H9 (cell line): ENCODE measurements around the gene GSE1. TPM values are rescaled to one million over a fixed set of nuclear protein-coding genes. Genes with fewer than 3 reads are reported as not detected.

Experiments used
- DNase-seq: peaks from one replicate; pipeline ENCODE4 v3.0.0-alpha.2; 2017
- H2AFZ ChIP-seq: one replicate; pipeline ENCODE4 v1.6.1; 2013; ENCODE audit warnings: mild to moderate bottlenecking, low read length, control low read depth, moderate library complexity
- H2AK5ac ChIP-seq: 2 replicates; pipeline ENCODE4 v1.6.1; 2013; ENCODE audit warnings: low read length, control low read depth, mixed read lengths; ENCODE audit not compliant: insufficient read length
- H2BK120ac ChIP-seq: one replicate; pipeline ENCODE4 v1.6.1; 2013; ENCODE audit warnings: low read depth, mild to moderate bottlenecking, low read length, control low read depth, inconsistent platforms; ENCODE audit not compliant: poor library complexity, severe bottlenecking
- H2BK12ac ChIP-seq: 2 replicates; pipeline ENCODE4 v1.6.1; 2013; ENCODE audit warnings: low read length, control low read depth, mixed read lengths, low read depth; ENCODE audit not compliant: insufficient read length
- H2BK15ac ChIP-seq: 2 replicates; pipeline ENCODE4 v1.6.1; 2013; ENCODE audit warnings: low read depth, low read length, control low read depth
- H2BK20ac ChIP-seq: one replicate; pipeline ENCODE4 v1.6.1; 2013; ENCODE audit warnings: low read depth, mild to moderate bottlenecking, low read length, control low read depth, inconsistent platforms; ENCODE audit not compliant: poor library complexity, severe bottlenecking
- H2BK5ac ChIP-seq: 2 replicates; pipeline ENCODE4 v1.6.1; 2013; ENCODE audit warnings: low read length, control low read depth, mixed read lengths; ENCODE audit not compliant: insufficient read length
- H3K14ac ChIP-seq: 2 replicates; pipeline ENCODE4 v1.6.1; 2013; ENCODE audit warnings: low read length, control low read depth; ENCODE audit not compliant: insufficient read depth
- H3K18ac ChIP-seq: 2 replicates; pipeline ENCODE4 v1.6.1; 2013; ENCODE audit warnings: low read depth, mild to moderate bottlenecking, mixed read lengths, low read length, control low read depth; ENCODE audit not compliant: insufficient read length
- H3K23ac ChIP-seq: 2 replicates; pipeline ENCODE4 v1.6.1; 2013; ENCODE audit warnings: low read length, control low read depth, mixed read lengths, low read depth; ENCODE audit not compliant: insufficient read length
- H3K23me2 ChIP-seq: 2 replicates; pipeline ENCODE4 v1.6.1; 2013; ENCODE audit warnings: low read depth, mild to moderate bottlenecking, mixed read lengths, low read length, control low read depth; ENCODE audit not compliant: insufficient read length, poor library complexity, severe bottlenecking
- H3K27ac ChIP-seq: 2 replicates; pipeline ENCODE4 v1.5.1; 2013; ENCODE audit warnings: low read length, control low read depth, mixed read lengths, low read depth; ENCODE audit not compliant: insufficient read length
- H3K27me3 ChIP-seq: 2 replicates; pipeline ENCODE4 v1.6.1; 2013; ENCODE audit warnings: low read length, control low read depth, inconsistent platforms; ENCODE audit not compliant: insufficient read depth
- H3K4ac ChIP-seq: 2 replicates; pipeline ENCODE4 v1.6.1; 2013; ENCODE audit warnings: low read depth, mild to moderate bottlenecking, control low read depth, inconsistent platforms, low read length, moderate library complexity
- H3K4me1 ChIP-seq: 2 replicates; pipeline ENCODE4 v1.6.1; 2013; ENCODE audit warnings: low read length, control low read depth, inconsistent platforms; ENCODE audit not compliant: insufficient read depth
- H3K4me2 ChIP-seq: 2 replicates; pipeline ENCODE4 v1.6.1; 2013; ENCODE audit warnings: low read length, control low read depth, mixed read lengths; ENCODE audit not compliant: insufficient read length, insufficient read depth
- H3K56ac ChIP-seq: 2 replicates; pipeline ENCODE4 v1.6.1; 2013; ENCODE audit warnings: low read depth, mild to moderate bottlenecking, mixed read lengths, low read length, control low read depth; ENCODE audit not compliant: insufficient read length
- H3K79me1 ChIP-seq: 2 replicates; pipeline ENCODE4 v1.6.1; 2013; ENCODE audit warnings: low read depth, mild to moderate bottlenecking, moderate library complexity, low read length, control low read depth, inconsistent platforms; ENCODE audit not compliant: insufficient read depth, poor library complexity, severe bottlenecking
- H3K79me2 ChIP-seq: 2 replicates; pipeline ENCODE4 v1.6.1; 2013; ENCODE audit warnings: low read length, control low read depth, inconsistent platforms; ENCODE audit not compliant: insufficient read depth
- H3K9ac ChIP-seq: 2 replicates; pipeline ENCODE4 v1.6.1; 2013; ENCODE audit warnings: low read length, control low read depth, mixed read lengths; ENCODE audit not compliant: insufficient read length; ENCODE audit errors: extremely low read depth
- H3K9me3 ChIP-seq: one replicate; pipeline ENCODE4 v1.6.1; 2013; ENCODE audit warnings: low read depth, low read length, inconsistent platforms; ENCODE audit not compliant: control insufficient read depth
- H3T11ph ChIP-seq: one replicate; pipeline ENCODE4 v1.6.1; 2013; ENCODE audit warnings: mild to moderate bottlenecking, low read length, control low read depth, inconsistent platforms
- H4K20me1 ChIP-seq: one replicate; pipeline ENCODE4 v1.6.1; 2013; ENCODE audit not compliant: control insufficient read depth, insufficient read length, insufficient read depth
- H4K5ac ChIP-seq: 2 replicates; pipeline ENCODE4 v1.6.1; 2013; ENCODE audit warnings: low read depth, mild to moderate bottlenecking, mixed read lengths, low read length, control low read depth; ENCODE audit not compliant: insufficient read length
- H4K8ac ChIP-seq: replicated peaks from 2 replicates; pipeline ENCODE4 v1.6.1; 2013; ENCODE audit warnings: low read length, control low read depth, mixed read lengths, low read depth; ENCODE audit not compliant: insufficient read length
- H4K91ac ChIP-seq: 2 replicates; pipeline ENCODE4 v1.6.1; 2013; ENCODE audit warnings: low read depth, mild to moderate bottlenecking, moderate library complexity, mixed read lengths, low read length, control low read depth; ENCODE audit not compliant: insufficient read length
- H3K27ac Mint-ChIP-seq, 3 experiments: 2 replicates in 2 of 3; 3 replicates in 1 of 3; pipeline ENCODE4 v1.8.0; 2020 to 2021; ENCODE audit warnings: mixed read lengths in 3 of 3, mild to moderate bottlenecking in 1 of 3, moderate library complexity in 1 of 3
- H3K27me3 Mint-ChIP-seq: 2 replicates; pipeline ENCODE4 v1.8.0; 2021; ENCODE audit warnings: low read depth, mild to moderate bottlenecking, moderate library complexity, mixed read lengths
- H3K36me3 Mint-ChIP-seq, 3 experiments: 2 replicates in 2 of 3; 3 replicates in 1 of 3; pipeline ENCODE4 v1.8.0; 2020 to 2021; ENCODE audit warnings: low read depth in 3 of 3, mixed read lengths in 3 of 3; ENCODE audit not compliant: insufficient read depth in 1 of 3
- H3K4me1 Mint-ChIP-seq, 2 experiments: 2 replicates each; pipeline ENCODE4 v1.8.0; 2020; ENCODE audit warnings: mixed read lengths in 2 of 2
- H3K4me3 Mint-ChIP-seq, 2 experiments: 2 replicates in 1 of 2; 3 replicates in 1 of 2; pipeline ENCODE4 v1.8.0; 2020 to 2021; ENCODE audit warnings: mild to moderate bottlenecking in 2 of 2, mixed read lengths in 2 of 2, moderate library complexity in 1 of 2
- H3K9me3 Mint-ChIP-seq, 2 experiments: 2 replicates in 1 of 2; 3 replicates in 1 of 2; pipeline ENCODE4 v1.8.0; 2020; ENCODE audit warnings: mild to moderate bottlenecking in 2 of 2, mixed read lengths in 2 of 2, moderate library complexity in 1 of 2
- WGBS: extraction: QIAGEN DNeasy Blood & Tissue Kit; methylation state at CpG from one replicate; pipeline ENCODE4 v1.1.7; 2013; ENCODE audit warnings: missing lambda C conversion rate, low lambda C conversion rate, mixed read lengths; ENCODE audit not compliant: insufficient read length; ENCODE audit errors: extremely low coverage; 5-methylcytosine and 5-hydroxymethylcytosine counted together
- total RNA-seq: library from RNA; stranded (reverse); gene quantifications from 2 replicates; pipeline ENCODE4 v1.2.1, GENCODE V29; 2021
- TF ChIP-seq, protein P1 (sequence below): fragments of 200-600 bp; sonication (generic); conservative IDR thresholded peaks from 3 replicates; pipeline ENCODE4 v1.8.0; 2021; ENCODE audit warnings: antibody characterized with exemption, mild to moderate bottlenecking

GSE1 gene
- total RNA-seq, 1 experiment from 2014 or later, result 125 TPM

GRCh38 chr16:85600530-85601271 is 12.4 kb upstream of the GSE1 start:
- H2AK5ac ChIP-seq, result no peak overlapping the region
- H3K4me2 ChIP-seq, result no peak overlapping the region
- no peak overlapping the region for H3K56ac ChIP-seq
- no peak overlapping the region for H3K23ac ChIP-seq
- H4K91ac ChIP-seq, result no peak overlapping the region
- H4K8ac ChIP-seq, result no peak overlapping the region
- no peak overlapping the region for H3K4ac ChIP-seq
- H2AFZ ChIP-seq, result no peak overlapping the region
- WGBS, result no CpG with 5 or more reads among the region's 15 CpGs
- no peaks in the 10 kb centered on the region for H4K20me1 ChIP-seq
- no peak overlapping the region for H2BK120ac ChIP-seq
- Mint-ChIP-seq H3K9me3 (no peaks in the 10 kb centered on the region; a peak in 1 of 5 replicates), H3K4me1 (peaks cover 55 to 61% of the 10 kb centered on the region in 2 experiments), H3K4me3 (peak overlapping the region in 1 of 2 experiments; percentile 16; a peak in 2 of 5 replicates), H3K27me3 (no peaks in the 10 kb centered on the region), H3K27ac (peak overlapping the region; percentile 53 to 97 (median 55); a peak in 4 of 7 replicates), H3K36me3 (peaks cover 0 to 7% (median 1%) of the 10 kb centered on the region in 3 experiments; a peak in 2 of 7 replicates)
- no peak overlapping the region for H3K27ac ChIP-seq
- 0 out of 2 replicates have a peak overlapping the region, but pooled peaks have one; percentile 50 for H3K14ac ChIP-seq
- H4K5ac ChIP-seq, result no peak overlapping the region
- no peak overlapping the region for H3K18ac ChIP-seq
- no peak overlapping the region for H2BK5ac ChIP-seq
- DNase-seq, result no peak
- no peak overlapping the region for H3T11ph ChIP-seq
- no peak overlapping the region for H2BK20ac ChIP-seq
- TF ChIP-seq, protein P1, sequence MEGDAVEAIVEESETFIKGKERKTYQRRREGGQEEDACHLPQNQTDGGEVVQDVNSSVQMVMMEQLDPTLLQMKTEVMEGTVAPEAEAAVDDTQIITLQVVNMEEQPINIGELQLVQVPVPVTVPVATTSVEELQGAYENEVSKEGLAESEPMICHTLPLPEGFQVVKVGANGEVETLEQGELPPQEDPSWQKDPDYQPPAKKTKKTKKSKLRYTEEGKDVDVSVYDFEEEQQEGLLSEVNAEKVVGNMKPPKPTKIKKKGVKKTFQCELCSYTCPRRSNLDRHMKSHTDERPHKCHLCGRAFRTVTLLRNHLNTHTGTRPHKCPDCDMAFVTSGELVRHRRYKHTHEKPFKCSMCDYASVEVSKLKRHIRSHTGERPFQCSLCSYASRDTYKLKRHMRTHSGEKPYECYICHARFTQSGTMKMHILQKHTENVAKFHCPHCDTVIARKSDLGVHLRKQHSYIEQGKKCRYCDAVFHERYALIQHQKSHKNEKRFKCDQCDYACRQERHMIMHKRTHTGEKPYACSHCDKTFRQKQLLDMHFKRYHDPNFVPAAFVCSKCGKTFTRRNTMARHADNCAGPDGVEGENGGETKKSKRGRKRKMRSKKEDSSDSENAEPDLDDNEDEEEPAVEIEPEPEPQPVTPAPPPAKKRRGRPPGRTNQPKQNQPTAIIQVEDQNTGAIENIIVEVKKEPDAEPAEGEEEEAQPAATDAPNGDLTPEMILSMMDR, result no peak
- H3K27me3 ChIP-seq, result no peaks in the 10 kb centered on the region
- peaks cover 16% of the 10 kb centered on the region; the same call in 1 of the 2 replicates for H3K4me1 ChIP-seq
- no peak overlapping the region for H2BK15ac ChIP-seq
- no peaks in the 10 kb centered on the region for H3K23me2 ChIP-seq
- H3K79me1 ChIP-seq, result no peaks in the 10 kb centered on the region
- H3K9ac ChIP-seq, result no peak overlapping the region
- 0 out of 2 replicates have a peak, but pooled peaks cover 3% of the 10 kb centered on the region for H3K79me2 ChIP-seq
- H3K9me3 ChIP-seq, result no peaks in the 10 kb centered on the region
- no peak overlapping the region for H2BK12ac ChIP-seq
